Central memory CD4-positive, alpha-beta T cell (primary cell): ENCODE measurements around the gene VCX3A.
"Not testable (repeated sequence)": the region's sequence is repeated elsewhere in the genome, so short reads cannot be mapped to it uniquely, and the experiment has no call there.

Source experiments
- DNase-seq: peaks from one replicate; pipeline ENCODE4 v3.0.0; 2022
- total RNA-seq, 3 experiments: gene quantifications; one replicate each; lab custom pipeline; 2026; lab: John Stamatoyannopoulos, UW

VCX3A gene
- total RNA-seq: 0 reads per million in 3 experiments

DNA sequence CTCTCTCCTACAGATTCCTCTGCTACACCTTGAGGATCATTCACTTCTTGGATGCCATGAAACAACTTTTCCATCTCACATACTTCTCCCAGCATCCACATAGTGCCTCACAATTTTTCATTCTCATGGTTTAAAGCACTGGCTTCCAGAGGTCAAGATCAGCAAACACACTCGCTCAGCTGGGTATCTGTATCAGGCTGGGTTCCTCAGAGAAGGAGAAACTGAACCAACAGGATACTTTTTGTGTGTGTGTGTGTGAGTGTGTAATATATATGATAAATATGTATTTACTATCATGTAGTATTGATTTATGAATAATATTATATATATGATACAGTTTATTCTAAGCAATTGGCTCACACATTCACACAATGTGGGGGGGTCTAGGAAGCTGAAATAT, at the start of gene VCX3A:
TSS of gene VCX3A (minus strand) at position 101 of the 400 bp plus-strand sequence. CDS start 621 bp downstream, outside the sequence.
- DNase-seq: not testable (repeated sequence)

DNA sequence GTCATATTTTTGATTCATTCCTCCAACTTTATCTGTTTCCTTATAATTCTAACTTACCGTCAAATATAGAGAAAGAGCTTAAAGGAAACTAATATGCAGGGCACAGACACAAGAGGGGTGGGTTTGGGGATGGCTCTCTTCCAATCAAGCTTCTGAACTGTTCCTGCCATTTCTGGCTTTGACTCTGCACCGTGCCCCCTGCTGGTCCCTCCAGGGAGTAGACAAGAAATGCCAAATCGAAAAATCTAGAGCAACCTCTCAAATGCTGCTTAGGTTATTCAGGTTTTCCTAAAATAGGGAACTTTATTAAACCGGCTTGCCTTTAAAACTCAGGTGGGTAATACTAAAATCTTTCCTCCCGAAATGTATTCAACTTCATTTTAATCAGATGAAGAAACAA, 39.8 kb upstream of the VCX3A start:
- no peak for DNase-seq

DNA sequence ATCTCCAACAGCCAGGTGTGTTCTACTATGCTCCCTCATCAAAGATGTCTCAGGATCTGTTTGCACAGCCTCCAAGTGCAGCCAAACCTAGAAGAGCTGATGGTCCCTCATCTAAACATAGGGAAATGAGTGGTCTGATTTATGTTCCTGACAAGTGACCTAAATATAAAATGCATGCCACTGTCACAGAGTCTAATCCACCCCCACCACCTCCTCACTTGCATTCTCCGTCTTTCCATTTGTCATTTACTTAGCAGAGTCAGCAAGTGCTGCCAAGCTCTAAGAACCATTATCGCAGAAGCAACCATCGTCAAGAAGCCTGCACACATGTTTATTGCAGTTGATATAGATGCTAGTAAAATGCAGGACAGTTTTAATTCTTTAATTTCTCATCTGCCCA, 33.1 kb upstream of the VCX3A start:
- DNase-seq: no peak

DNA sequence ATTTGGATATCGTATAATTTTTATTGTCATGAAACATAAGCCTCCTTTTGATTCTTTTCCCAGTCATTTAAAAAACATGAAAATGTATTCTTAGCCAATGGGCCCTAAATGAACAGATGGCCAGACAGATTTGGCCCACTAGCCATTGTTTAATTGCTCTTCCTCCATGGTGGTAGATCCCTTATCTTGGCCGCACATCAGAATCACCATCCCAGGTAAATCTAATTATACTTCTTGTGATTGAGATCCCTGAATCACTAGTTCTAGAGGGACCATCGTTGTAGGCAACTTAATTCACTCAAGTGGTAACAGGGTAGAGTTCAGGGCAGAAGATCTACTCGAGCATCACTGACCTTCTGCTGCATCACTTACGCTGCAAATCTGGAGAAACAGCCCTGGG, 24.1 kb upstream of the VCX3A start:
- no peak for DNase-seq

DNA sequence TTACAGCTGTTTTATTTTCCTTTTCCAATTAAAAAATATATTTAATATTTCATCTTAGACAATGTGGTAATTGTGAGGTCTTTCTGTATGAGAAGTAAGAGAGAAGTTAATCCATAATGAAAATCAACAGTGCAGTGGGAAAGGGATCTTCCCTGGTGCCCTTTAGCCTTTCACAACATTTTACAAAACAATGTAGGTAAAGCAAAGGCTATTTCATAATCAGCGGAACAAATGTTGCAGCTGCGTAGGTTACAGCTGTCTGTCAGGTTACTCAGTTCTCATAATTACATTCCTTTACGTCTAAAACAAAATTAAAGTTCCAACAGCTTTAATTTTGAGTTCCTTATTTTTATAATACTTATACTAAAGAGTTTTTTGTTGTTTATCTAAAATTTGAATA, 22.8 kb upstream of the VCX3A start:
- DNase-seq: no peak

DNA sequence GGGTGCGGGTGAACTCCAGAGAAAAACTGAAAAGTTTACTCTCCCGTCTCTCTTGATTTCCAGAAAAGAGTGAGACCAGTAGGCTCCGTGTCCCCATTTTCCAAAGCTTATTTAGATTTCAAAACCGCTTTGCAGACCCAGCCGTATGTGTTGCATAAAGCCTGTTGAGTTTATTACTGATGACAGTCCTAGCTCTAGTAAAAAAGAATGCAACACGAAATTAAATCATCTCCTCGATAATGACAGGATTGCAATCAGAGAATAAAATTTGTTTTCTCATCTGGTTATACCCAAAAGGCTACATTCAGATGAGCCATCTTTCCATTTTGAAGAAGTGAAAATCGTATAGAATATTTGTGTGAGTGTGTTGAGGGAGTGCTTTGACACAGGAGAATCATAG, 16.1 kb upstream of the VCX3A start:
- no peak for DNase-seq

DNA sequence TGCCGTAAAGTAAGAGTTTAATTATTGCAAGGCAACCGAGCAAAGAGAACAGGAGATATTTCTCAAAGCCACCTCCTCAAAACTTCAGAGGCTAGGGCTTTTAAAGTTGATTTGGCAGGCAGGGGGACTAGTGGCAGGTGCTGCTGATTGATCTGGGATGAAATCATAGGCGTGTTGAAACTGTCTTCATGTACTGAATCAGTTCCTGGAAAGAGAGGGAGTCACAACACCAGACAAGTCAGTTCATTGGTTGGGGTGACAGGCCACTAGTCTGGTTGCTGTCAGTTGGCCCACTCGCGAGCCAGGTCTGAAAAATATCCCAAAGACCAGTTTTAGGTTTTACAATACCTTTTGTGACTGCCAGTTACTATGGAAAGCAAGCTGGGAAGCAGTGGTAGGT, 10.8 kb upstream of the VCX3A start:
- DNase-seq: no peak

DNA sequence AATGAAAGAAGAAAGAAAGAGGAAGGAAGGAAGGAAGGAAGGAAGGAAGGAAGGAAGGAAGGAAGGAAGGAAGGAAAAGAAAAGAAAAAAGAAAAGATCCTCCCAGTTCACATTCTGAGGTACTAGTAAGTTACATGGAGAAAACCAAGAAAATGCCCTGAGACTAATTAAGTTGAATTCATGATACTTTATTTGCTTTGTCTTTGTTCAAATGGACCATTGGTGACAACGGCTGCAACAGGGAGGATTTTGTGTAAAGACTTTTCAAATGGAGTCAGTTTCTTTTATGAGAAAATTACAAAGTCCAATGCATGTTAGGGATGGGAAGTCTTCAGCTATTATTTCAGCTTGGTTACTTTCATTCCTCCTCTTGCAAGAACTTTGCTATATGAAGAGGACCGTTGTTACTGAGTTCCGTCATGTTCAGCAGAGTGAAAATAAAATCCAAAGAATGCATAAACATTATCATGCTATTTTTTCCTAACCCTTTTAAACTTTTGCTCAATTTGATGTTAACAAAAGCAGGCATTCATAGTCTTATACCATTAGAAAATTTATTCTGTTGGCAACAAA, 8.3 kb downstream of the VCX3A start:
- no peak for DNase-seq

DNA sequence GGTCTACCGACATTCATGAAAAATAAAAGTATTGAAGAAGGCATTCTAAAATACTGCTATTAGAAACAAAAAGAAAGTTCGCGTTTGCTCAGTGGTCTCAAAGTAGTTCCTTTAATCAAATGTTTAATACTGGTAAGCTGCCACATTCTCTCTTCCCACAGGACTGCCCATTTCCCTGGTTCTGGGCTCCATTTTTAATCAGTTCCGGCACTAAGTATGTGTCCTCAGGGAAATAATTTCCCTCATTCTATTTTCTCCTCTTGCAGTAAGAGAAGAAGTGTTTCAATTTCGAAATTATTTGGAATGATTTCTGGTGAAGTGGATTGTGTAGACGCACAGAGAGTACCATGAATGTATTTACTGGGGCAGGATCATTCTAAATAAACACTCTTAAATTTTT, 17.5 kb downstream of the VCX3A start:
- no peak for DNase-seq

DNA sequence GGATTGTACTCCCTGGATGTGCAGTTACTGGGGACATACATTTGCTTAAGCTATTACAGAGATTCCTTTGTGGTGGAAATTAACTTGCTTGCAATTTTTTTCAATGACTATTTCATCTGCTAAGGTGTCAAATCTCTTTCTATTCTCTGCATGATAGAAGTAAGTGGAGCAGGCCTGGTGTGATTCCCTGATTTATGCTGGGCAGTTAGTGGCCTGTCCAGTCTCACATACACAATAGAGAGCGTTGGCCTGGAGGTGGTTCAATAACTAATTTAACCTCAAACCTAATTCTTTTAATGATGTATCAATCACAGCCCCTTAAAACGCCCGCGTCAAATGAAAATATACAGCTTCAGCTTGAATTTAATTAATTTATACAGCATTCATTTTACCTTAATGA, 28.5 kb downstream of the VCX3A start:
- DNase-seq: no peak

DNA sequence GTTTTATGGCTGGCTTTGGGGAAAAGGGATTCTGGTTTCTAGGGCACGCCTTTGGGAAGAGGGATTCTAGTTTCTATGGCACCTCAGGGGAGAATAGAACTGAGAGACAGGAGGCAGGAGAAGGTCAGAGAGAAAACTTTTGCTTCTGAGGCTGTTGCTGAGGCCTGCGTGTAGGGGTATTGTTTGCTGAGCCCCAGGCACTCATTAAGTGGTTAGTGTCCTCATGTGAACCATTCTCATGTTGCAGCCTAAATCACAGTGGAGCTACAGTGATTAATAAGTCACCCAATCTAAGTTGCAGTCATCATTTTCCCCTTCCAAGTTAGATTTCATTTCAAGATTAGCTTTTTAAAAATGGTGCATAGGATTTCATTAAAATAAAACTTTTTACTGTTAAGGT, 29.0 kb downstream of the VCX3A start:
- no peak for DNase-seq

DNA sequence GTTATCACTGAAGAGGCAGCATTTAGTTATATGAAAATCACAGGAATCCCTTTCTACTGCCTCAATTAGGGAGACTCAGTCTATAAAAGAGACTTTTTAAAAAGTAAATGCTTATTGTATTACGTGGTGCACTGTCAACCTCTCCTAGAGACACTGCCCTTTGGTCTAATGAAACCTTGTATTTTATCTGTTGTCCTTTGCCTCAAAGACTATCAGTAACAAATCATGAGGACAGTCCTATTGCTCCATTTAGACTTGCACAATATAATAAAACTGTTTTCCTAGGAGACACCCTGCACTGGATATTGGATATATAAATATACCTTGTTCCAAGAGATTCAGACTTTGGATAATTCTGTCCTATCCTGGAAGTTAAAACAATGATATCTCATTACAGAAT, 34.2 kb downstream of the VCX3A start:
- DNase-seq: no peak

DNA sequence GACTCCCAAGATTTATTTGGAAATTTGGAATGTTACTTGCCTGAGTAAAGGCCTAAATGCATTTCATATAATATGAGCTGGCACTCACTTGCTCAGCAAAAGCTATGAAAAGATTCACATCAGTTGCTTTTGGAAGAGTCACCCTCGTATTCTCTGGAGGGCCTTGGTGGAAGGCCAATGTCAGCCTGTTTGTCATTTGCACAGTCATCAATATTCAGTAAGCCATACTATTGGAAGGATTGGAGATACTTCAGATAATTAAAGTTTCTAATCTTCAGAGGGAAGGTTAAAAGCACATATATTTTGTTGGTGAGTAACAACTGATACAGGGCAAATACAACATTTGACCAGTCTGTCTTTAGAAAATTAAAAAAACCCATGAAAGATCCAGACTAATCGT, 36.6 kb downstream of the VCX3A start:
- DNase-seq: no peak
